Gastroesophageal sphincter (tissue), 4 donors: ENCODE results near the gene ATP2C2. TPM values are rescaled to one million over a fixed set of nuclear protein-coding genes. Genes with fewer than 3 reads are reported as not detected.

ENCODE experiments used
- ATAC-seq: fragments of 150-250 bp; one replicate; pipeline ENCODE4 v1.9.1; 2016; ENCODE audit warnings: mild to moderate bottlenecking, moderate library complexity
- H3K27ac ChIP-seq, 4 donors: fragments of 200-600 bp; sonication (generic) in 3 of 4; 1 replicate in 3 of 4; 2 replicates in 1 of 4; pipeline ENCODE4 v1.5.1; 2016 to 2019
- H3K27me3 ChIP-seq: fragments of 200-600 bp; sonication (generic); one replicate; pipeline ENCODE4 v1.5.1; 2019
- H3K36me3 ChIP-seq, 2 donors: fragments of 200-600 bp; sonication (generic); one replicate each; pipeline ENCODE4 v1.5.1; 2019; ENCODE audit warnings: control low read depth in 1 of 2
- H3K4me1 ChIP-seq, 3 donors: fragments of 200-600 bp; sonication (generic); 1 replicate in 2 of 3; 2 replicates in 1 of 3; pipeline ENCODE4 v1.5.1; 2016 to 2019; ENCODE audit warnings: control low read depth in 2 of 3
- H3K4me3 ChIP-seq, 2 donors: fragments of 200-600 bp; sonication (generic); one replicate each; pipeline ENCODE4 v1.5.1; 2019; ENCODE audit warnings: mild to moderate bottlenecking in 1 of 2, moderate library complexity in 1 of 2
- H3K9me3 ChIP-seq, 3 donors: fragments of 200-600 bp; sonication (generic); one replicate each; pipeline ENCODE4 v1.5.1; 2017 to 2019; ENCODE audit warnings: control low read depth in 2 of 3
- CTCF ChIP-seq, 4 experiments: fragments of 200-600 bp in 2 of 4; fragments of 450-650 bp in 2 of 4; sonication (generic) in 1 of 4; IDR thresholded peaks; one replicate each; pipeline ENCODE4 v1.5.1; 2017 to 2019; ENCODE audit warnings: antibody characterized with exemption in 4 of 4, mild to moderate bottlenecking in 2 of 4, moderate library complexity in 2 of 4
- EP300 ChIP-seq: sonication (generic); formaldehyde crosslinking; IDR thresholded peaks from one replicate; pipeline ENCODE4 v1.6.1; 2017; ENCODE audit warnings: antibody characterized with exemption, mild to moderate bottlenecking
- POLR2A ChIP-seq, 2 donors: fragments of 450-650 bp; IDR thresholded peaks; one replicate each; pipeline ENCODE4 v1.6.1; 2017; ENCODE audit warnings: antibody characterized with exemption in 2 of 2, mild to moderate bottlenecking in 2 of 2, moderate library complexity in 1 of 2
- POLR2AphosphoS5 ChIP-seq: sonication (generic); formaldehyde crosslinking; IDR thresholded peaks from one replicate; pipeline ENCODE4 v1.6.1; 2017; ENCODE audit warnings: antibody characterized with exemption
- WGBS, 2 donors: methylation state at CpG; one replicate each; pipeline ENCODE4 v1.1.5; 2018; ENCODE audit warnings: low coverage in 1 of 2; 5-methylcytosine and 5-hydroxymethylcytosine counted together
- total RNA-seq, 4 donors: library from RNA; depleted of rRNA; stranded (reverse); fragments of >200 nt; gene quantifications; one replicate each; pipeline ENCODE4 v1.1.0, GENCODE V29; 2016

ATP2C2 gene
- total RNA-seq, 4 donors from 2014 or later = 0.13 to 1.3 (median 0.31) TPM; not detected in 1

- H3K9me3 ChIP-seq = peaks cover 0 to 5% (median 0%) of the 10 kb centered on the region in 3 donors
- no peaks in the 10 kb centered on the region for H3K4me1 ChIP-seq
- TF ChIP-seq POLR2AphosphoS5 (no peak), EP300 (no peak), CTCF (IDR thresholded peaks at IDR 0.05) (no peak), POLR2A (IDR thresholded peaks at IDR 0.05) (no peak)
- WGBS, 2 donors = 42 to 56% methylated on average over 1 to 3 of the region's 11 CpGs
- H3K4me3 ChIP-seq = no peak overlapping the region
- no peak for ATAC-seq
- peaks cover 21% of the 10 kb centered on the region for H3K27me3 ChIP-seq
- no peak overlapping the region for H3K27ac ChIP-seq
- H3K36me3 ChIP-seq = no peaks in the 10 kb centered on the region
Observed at GRCh38 chr16:84379008-84379708, 10.8 kb downstream of the ATP2C2 start.

GRCh38 chr16:84379709-84380362 is 11.5 kb downstream of the ATP2C2 start:
- TF ChIP-seq EP300 (no peak), POLR2A (IDR thresholded peaks at IDR 0.05) (no peak), POLR2AphosphoS5 (no peak), CTCF (IDR thresholded peaks at IDR 0.05) (no peak)
- Histone ChIP-seq H3K27me3 (peaks cover 16% of the 10 kb centered on the region), H3K4me1 (no peaks in the 10 kb centered on the region), H3K9me3 (peaks cover 0 to 11% (median 0%) of the 10 kb centered on the region in 3 donors), H3K36me3 (no peaks in the 10 kb centered on the region), H3K27ac (no peak overlapping the region), H3K4me3 (no peak overlapping the region)
- ATAC-seq = no peak
- 29 to 42% methylated on average over 2 to 3 of the region's 3 CpGs for WGBS, 2 donors

- no peak for ATAC-seq
- H3K9me3 ChIP-seq = peaks cover 0 to 15% (median 0%) of the 10 kb centered on the region in 3 donors
- H3K4me3 ChIP-seq = no peak overlapping the region
- 82 to 88% methylated on average over 3 to 4 of the region's 8 CpGs for WGBS, 2 donors
- no peaks in the 10 kb centered on the region for H3K36me3 ChIP-seq
- H3K27me3 ChIP-seq = peaks cover 16% of the 10 kb centered on the region
- H3K4me1 ChIP-seq = no peaks in the 10 kb centered on the region
- TF ChIP-seq POLR2AphosphoS5 (no peak), CTCF (IDR thresholded peaks at IDR 0.05) (no peak), EP300 (no peak), POLR2A (IDR thresholded peaks at IDR 0.05) (no peak)
- no peak overlapping the region for H3K27ac ChIP-seq
Observed at GRCh38 chr16:84380405-84380804, 12.1 kb downstream of the ATP2C2 start.

- ATAC-seq = no peak
- no peak overlapping the region for H3K4me3 ChIP-seq
- H3K27me3 ChIP-seq = no peaks in the 10 kb centered on the region
- no peaks in the 10 kb centered on the region for H3K4me1 ChIP-seq
- WGBS, 2 donors = 93 to 100% methylated on average over 1 to 3 of the region's 4 CpGs
- peaks cover 0 to 15% (median 0%) of the 10 kb centered on the region in 3 donors for H3K9me3 ChIP-seq
- H3K36me3 ChIP-seq = no peaks in the 10 kb centered on the region
- no peak overlapping the region for H3K27ac ChIP-seq
- TF ChIP-seq CTCF (IDR thresholded peaks at IDR 0.05) (no peak), POLR2A (IDR thresholded peaks at IDR 0.05) (no peak), POLR2AphosphoS5 (no peak), EP300 (no peak)
Observed at GRCh38 chr16:84382396-84382795, 14.1 kb downstream of the ATP2C2 start.
